Measurements from ENCODE around the gene NEU1.

DNA sequence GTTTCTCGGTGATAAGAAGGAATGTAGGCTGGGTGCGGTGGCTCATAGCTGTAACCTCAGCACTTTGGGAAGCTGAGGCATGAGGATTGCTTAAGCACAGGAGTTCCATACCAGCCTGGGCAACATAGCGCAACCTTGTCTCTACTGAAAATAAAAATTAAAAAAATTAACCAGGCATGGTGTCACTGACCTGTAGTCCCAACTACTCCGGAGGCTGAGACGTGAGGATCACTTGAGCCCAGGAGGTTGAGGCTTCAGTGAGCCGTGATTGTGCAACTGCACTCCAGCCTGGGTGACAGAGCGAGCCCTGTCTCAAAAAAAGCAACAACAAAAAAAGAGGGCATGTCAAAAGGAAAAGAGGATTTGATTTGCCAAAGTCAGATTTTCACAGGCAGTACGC is 3.9 kb downstream of the NEU1 start:
- no peak for TF ChIP-seq EP300 (IDR thresholded peaks at IDR 0.05)
- TF ChIP-seq, protein P1, sequence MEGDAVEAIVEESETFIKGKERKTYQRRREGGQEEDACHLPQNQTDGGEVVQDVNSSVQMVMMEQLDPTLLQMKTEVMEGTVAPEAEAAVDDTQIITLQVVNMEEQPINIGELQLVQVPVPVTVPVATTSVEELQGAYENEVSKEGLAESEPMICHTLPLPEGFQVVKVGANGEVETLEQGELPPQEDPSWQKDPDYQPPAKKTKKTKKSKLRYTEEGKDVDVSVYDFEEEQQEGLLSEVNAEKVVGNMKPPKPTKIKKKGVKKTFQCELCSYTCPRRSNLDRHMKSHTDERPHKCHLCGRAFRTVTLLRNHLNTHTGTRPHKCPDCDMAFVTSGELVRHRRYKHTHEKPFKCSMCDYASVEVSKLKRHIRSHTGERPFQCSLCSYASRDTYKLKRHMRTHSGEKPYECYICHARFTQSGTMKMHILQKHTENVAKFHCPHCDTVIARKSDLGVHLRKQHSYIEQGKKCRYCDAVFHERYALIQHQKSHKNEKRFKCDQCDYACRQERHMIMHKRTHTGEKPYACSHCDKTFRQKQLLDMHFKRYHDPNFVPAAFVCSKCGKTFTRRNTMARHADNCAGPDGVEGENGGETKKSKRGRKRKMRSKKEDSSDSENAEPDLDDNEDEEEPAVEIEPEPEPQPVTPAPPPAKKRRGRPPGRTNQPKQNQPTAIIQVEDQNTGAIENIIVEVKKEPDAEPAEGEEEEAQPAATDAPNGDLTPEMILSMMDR (IDR thresholded peaks at IDR 0.05): no peak
- TF ChIP-seq POLR2A (IDR thresholded peaks at IDR 0.05): no peak

Data from ovary (tissue), 3 donors.